Vagina (tissue), 2 donors: ENCODE measurements around the gene STIM1. TPM values are rescaled to one million over a fixed set of nuclear protein-coding genes. Genes with fewer than 3 reads are reported as not detected.

Experiments used
- DNase-seq, 2 donors: peaks; one replicate each; pipeline ENCODE4 v3.0.0-alpha.2; 2017; ENCODE audit errors: extremely low spot score in 2 of 2
- H3K27ac ChIP-seq: fragments of 200-600 bp; sonication (generic); one replicate; pipeline ENCODE4 v1.5.1; 2019
- H3K27me3 ChIP-seq: fragments of 200-600 bp; sonication (generic); one replicate; pipeline ENCODE4 v1.5.1; 2019
- H3K36me3 ChIP-seq, 2 donors: fragments of 200-600 bp; sonication (generic); one replicate each; pipeline ENCODE4 v1.5.1; 2017 to 2019
- H3K4me1 ChIP-seq: fragments of 200-600 bp; sonication (generic); one replicate; pipeline ENCODE4 v1.5.1; 2019
- H3K4me3 ChIP-seq, 2 donors: fragments of 200-600 bp; sonication (generic); 1 replicate in 1 of 2; 2 replicates in 1 of 2; pipeline ENCODE4 v1.5.1; 2016 to 2019
- H3K9me3 ChIP-seq: fragments of 200-600 bp; sonication (generic); one replicate; pipeline ENCODE4 v1.5.1; 2019
- POLR2A ChIP-seq, 2 donors: fragments of 450-650 bp; IDR thresholded peaks; one replicate each; pipeline ENCODE4 v1.6.1; 2017; ENCODE audit warnings: antibody characterized with exemption in 2 of 2, mild to moderate bottlenecking in 2 of 2, moderate library complexity in 2 of 2
- POLR2AphosphoS5 ChIP-seq, 2 donors: sonication (generic); formaldehyde crosslinking; IDR thresholded peaks; one replicate each; pipeline ENCODE4 v1.9.0; 2017; ENCODE audit warnings: antibody characterized with exemption in 2 of 2, mild to moderate bottlenecking in 2 of 2, low read depth in 1 of 2; ENCODE audit not compliant: insufficient read depth in 1 of 2
- intact Hi-C: fragments of 100-400 bp; cut with DNase I; formaldehyde crosslinking; loops from one replicate; pipeline ENCODE4 v1.15.1; 2023
- total RNA-seq: library from RNA; depleted of rRNA; stranded (reverse); fragments of >200 nt; gene quantifications from one replicate; pipeline ENCODE4 v1.2.3, GENCODE V29; 2016
- TF ChIP-seq, protein P1 (sequence below), 3 experiments: fragments of 450-650 bp in 2 of 3; fragments of 200-600 bp in 1 of 3; sonication (generic) in 1 of 3; IDR thresholded peaks; one replicate each; pipeline ENCODE4 v1.5.1; 2017 to 2019; ENCODE audit warnings: antibody characterized with exemption in 3 of 3, mild to moderate bottlenecking in 2 of 3, moderate library complexity in 2 of 3

Gene STIM1
- total RNA-seq, 1 donor from 2014 or later: 68.8 TPM

GRCh38 chr11:3959903-3960265 is 104.4 kb downstream of the STIM1 start:
- intact Hi-C loops: no loop called here
- Histone ChIP-seq H3K27ac (no peak overlapping the region), H3K4me3 (no peak overlapping the region), H3K36me3 (no peaks in the 10 kb centered on the region), H3K27me3 (no peaks in the 10 kb centered on the region), H3K4me1 (peaks cover 29% of the 10 kb centered on the region), H3K9me3 (no peaks in the 10 kb centered on the region)
- TF ChIP-seq POLR2AphosphoS5 (IDR thresholded peaks at IDR 0.05; ENCODE audit: insufficient read depth in 1 of 2, low read depth in 1 of 2) (no peak), POLR2A (IDR thresholded peaks at IDR 0.05) (no peak)
- TF ChIP-seq, protein P1, sequence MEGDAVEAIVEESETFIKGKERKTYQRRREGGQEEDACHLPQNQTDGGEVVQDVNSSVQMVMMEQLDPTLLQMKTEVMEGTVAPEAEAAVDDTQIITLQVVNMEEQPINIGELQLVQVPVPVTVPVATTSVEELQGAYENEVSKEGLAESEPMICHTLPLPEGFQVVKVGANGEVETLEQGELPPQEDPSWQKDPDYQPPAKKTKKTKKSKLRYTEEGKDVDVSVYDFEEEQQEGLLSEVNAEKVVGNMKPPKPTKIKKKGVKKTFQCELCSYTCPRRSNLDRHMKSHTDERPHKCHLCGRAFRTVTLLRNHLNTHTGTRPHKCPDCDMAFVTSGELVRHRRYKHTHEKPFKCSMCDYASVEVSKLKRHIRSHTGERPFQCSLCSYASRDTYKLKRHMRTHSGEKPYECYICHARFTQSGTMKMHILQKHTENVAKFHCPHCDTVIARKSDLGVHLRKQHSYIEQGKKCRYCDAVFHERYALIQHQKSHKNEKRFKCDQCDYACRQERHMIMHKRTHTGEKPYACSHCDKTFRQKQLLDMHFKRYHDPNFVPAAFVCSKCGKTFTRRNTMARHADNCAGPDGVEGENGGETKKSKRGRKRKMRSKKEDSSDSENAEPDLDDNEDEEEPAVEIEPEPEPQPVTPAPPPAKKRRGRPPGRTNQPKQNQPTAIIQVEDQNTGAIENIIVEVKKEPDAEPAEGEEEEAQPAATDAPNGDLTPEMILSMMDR (IDR thresholded peaks at IDR 0.05): no peak
- DNase-seq: no peak

- intact Hi-C loops: no loop called here
- Histone ChIP-seq H3K4me1 (peaks cover 41% of the 10 kb centered on the region), H3K27me3 (no peaks in the 10 kb centered on the region), H3K36me3 (peaks cover 0 to 1% of the 10 kb centered on the region in 2 donors), H3K27ac (no peak overlapping the region), H3K9me3 (no peaks in the 10 kb centered on the region), H3K4me3 (no peak overlapping the region)
- no peak for DNase-seq
- TF ChIP-seq POLR2A (IDR thresholded peaks at IDR 0.05) (no peak), POLR2AphosphoS5 (IDR thresholded peaks at IDR 0.05; ENCODE audit: insufficient read depth in 1 of 2, low read depth in 1 of 2) (no peak)
- TF ChIP-seq, protein P1 (IDR thresholded peaks at IDR 0.05): no peak
These were observed 107.0 kb downstream of the STIM1 start for GRCh38 chr11:3962406-3962840.

GRCh38 chr11:3964056-3964455 is 108.6 kb downstream of the STIM1 start:
- peaks cover 0 to 10% of the 10 kb centered on the region in 2 donors for H3K36me3 ChIP-seq
- H3K27me3 ChIP-seq: no peaks in the 10 kb centered on the region
- intact Hi-C loops: no loop called here
- TF ChIP-seq POLR2A (IDR thresholded peaks at IDR 0.05): no peak
- TF ChIP-seq, protein P1 (IDR thresholded peaks at IDR 0.05): no peak
- no peak for TF ChIP-seq POLR2AphosphoS5 (IDR thresholded peaks at IDR 0.05; ENCODE audit: insufficient read depth in 1 of 2, low read depth in 1 of 2)
- no peak overlapping the region for H3K27ac ChIP-seq
- H3K4me1 ChIP-seq: peaks cover 41% of the 10 kb centered on the region
- DNase-seq: no peak
- no peaks in the 10 kb centered on the region for H3K9me3 ChIP-seq
- H3K4me3 ChIP-seq: no peak overlapping the region

- intact Hi-C loops: no loop called here
- Histone ChIP-seq H3K27ac (no peak overlapping the region), H3K4me1 (peaks cover 31% of the 10 kb centered on the region), H3K36me3 (peaks cover 0 to 10% of the 10 kb centered on the region in 2 donors), H3K4me3 (no peak overlapping the region), H3K27me3 (no peaks in the 10 kb centered on the region), H3K9me3 (no peaks in the 10 kb centered on the region)
- TF ChIP-seq, protein P1 (IDR thresholded peaks at IDR 0.05): no peak
- no peak for TF ChIP-seq POLR2A (IDR thresholded peaks at IDR 0.05)
- no peak for TF ChIP-seq POLR2AphosphoS5 (IDR thresholded peaks at IDR 0.05; ENCODE audit: insufficient read depth in 1 of 2, low read depth in 1 of 2)
- DNase-seq: no peak
These were observed 109.6 kb downstream of the STIM1 start for GRCh38 chr11:3964935-3965604.

GRCh38 chr11:3967695-3968094 is 112.2 kb downstream of the STIM1 start:
- H3K4me1 ChIP-seq: peaks cover 40% of the 10 kb centered on the region
- H3K27me3 ChIP-seq: no peaks in the 10 kb centered on the region
- TF ChIP-seq POLR2A (IDR thresholded peaks at IDR 0.05): no peak
- TF ChIP-seq POLR2AphosphoS5 (IDR thresholded peaks at IDR 0.05; ENCODE audit: insufficient read depth in 1 of 2, low read depth in 1 of 2): no peak
- TF ChIP-seq, protein P1 (IDR thresholded peaks at IDR 0.05): no peak
- intact Hi-C loops: no loop called here
- H3K36me3 ChIP-seq: peaks cover 0 to 10% of the 10 kb centered on the region in 2 donors
- no peak overlapping the region for H3K4me3 ChIP-seq
- no peak overlapping the region for H3K27ac ChIP-seq
- no peaks in the 10 kb centered on the region for H3K9me3 ChIP-seq
- DNase-seq: no peak
